Left lung (tissue), 10 donors: Measurements from ENCODE around the gene EXD1. TPM values are rescaled to one million over a fixed set of nuclear protein-coding genes. Genes with fewer than 3 reads are reported as not detected.

Source experiments
- ATAC-seq: fragments of 200-7000 bp; cut with Tn5 transposase; one replicate; pipeline ENCODE4 v1.9.1; 2020; ENCODE audit warnings: moderate library complexity
- DNase-seq, 4 donors: peaks; one replicate each; pipeline ENCODE4 v3.0.0-alpha.2; 2013 to 2020
- H3K27ac ChIP-seq, 2 donors: fragments of 200-600 bp; sonication (generic) in 1 of 2; one replicate each; pipeline versions ENCODE4 v1.5.0 to v1.8.0; 2020 to 2021
- H3K27me3 ChIP-seq, 2 donors: fragments of 200-600 bp; sonication (generic) in 1 of 2; one replicate each; pipeline versions ENCODE4 v1.5.0 to v1.8.0; 2020 to 2021
- H3K36me3 ChIP-seq, 2 donors: fragments of 200-600 bp; sonication (generic) in 1 of 2; one replicate each; pipeline versions ENCODE4 v1.5.0 to v1.8.0; 2020 to 2021
- H3K4me1 ChIP-seq, 2 donors: fragments of 200-600 bp; one replicate each; pipeline ENCODE4 v1.8.0; 2021
- H3K4me3 ChIP-seq, 2 donors: fragments of 200-600 bp; sonication (generic) in 1 of 2; one replicate each; pipeline versions ENCODE4 v1.5.0 to v1.8.0; 2020 to 2021; ENCODE audit warnings: mild to moderate bottlenecking in 1 of 2
- H3K9me3 ChIP-seq, 2 donors: fragments of 200-600 bp; sonication (generic) in 1 of 2; one replicate each; pipeline versions ENCODE4 v1.5.0 to v1.8.0; 2020 to 2021
- CTCF ChIP-seq, 2 donors: fragments of 200-600 bp; sonication (generic) in 1 of 2; IDR thresholded peaks; one replicate each; pipeline versions ENCODE4 v1.5.0 to v1.8.0; 2021; ENCODE audit warnings: antibody characterized with exemption in 2 of 2
- intact Hi-C, 2 donors: fragments of 100-400 bp; cut with DNase I; formaldehyde crosslinking; loops; one replicate each; pipeline versions ENCODE4 v1.11.2 to v1.14.2; 2022
- polyA plus RNA-seq, 6 donors: library from polyadenylated mRNA; unstranded; fragments of 120-200 nt; gene quantifications; one replicate each; pipeline ENCODE4 v1.2.1, GENCODE V29; 2013; ENCODE audit not compliant: insufficient read length in 6 of 6
- total RNA-seq, 2 donors: library from RNA; stranded (reverse); fragmentation: NEBNext Ultra II Directional; extraction: Animal tissue kit (Norgen Biotek cat#: 25700); gene quantifications; one replicate each; pipeline ENCODE4 v1.2.1, GENCODE V29; 2021
- donor health status: DM: no; HTN: yes; CAD: no.
- donor health status: DM: no; HTN: no; CAD: no.

The EXD1 gene
- total and polyA plus RNA-seq, 8 donors: 0.06 TPM; not detected in 7

- Histone ChIP-seq H3K4me1 (peaks cover 0 to 9% of the 10 kb centered on the region in 2 donors), H3K27me3 (no peaks in the 10 kb centered on the region), H3K36me3 (no peaks in the 10 kb centered on the region), H3K9me3 (no peaks in the 10 kb centered on the region), H3K4me3 (no peak overlapping the region), H3K27ac (peak overlapping the region; percentile 4 to 18)
- ATAC-seq (no peak), DNase-seq (no peak)
- TF ChIP-seq CTCF (IDR thresholded peaks at IDR 0.05): no peak
- intact Hi-C loops: no loop called here
Measured at GRCh38 chr15:41161736-41162135, 68.8 kb downstream of the EXD1 start.

DNA sequence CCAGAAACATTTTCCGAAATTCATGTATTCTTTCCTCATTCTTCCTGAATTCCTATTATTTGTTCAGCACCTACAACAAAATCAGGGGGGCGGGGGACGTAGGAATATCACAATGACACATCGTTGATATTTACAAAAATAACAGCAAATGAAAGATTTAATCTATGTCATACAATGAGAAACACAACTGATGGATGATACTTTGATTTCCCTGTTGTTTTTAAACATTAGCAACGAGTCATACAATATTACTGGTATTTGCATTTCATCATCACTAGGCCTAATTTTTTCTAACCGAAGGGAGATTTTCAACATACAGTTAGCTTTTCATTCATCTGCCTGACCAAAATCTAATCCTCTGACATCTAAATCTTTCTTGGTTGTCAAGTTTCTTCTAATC, 69.2 kb downstream of the EXD1 start:
- ATAC-seq (peak; percentile 33), DNase-seq (no peak)
- Histone ChIP-seq H3K27ac (peak overlapping the region; percentile 18 to 80), H3K4me1 (peaks cover 0 to 9% of the 10 kb centered on the region in 2 donors), H3K36me3 (no peaks in the 10 kb centered on the region), H3K4me3 (no peak overlapping the region), H3K9me3 (no peaks in the 10 kb centered on the region), H3K27me3 (no peaks in the 10 kb centered on the region)
- no peak for TF ChIP-seq CTCF (IDR thresholded peaks at IDR 0.05)
- intact Hi-C loops: no loop called here

GRCh38 chr15:41160639-41161315, 69.8 kb downstream of the EXD1 start:
- H3K4me3 ChIP-seq: no peak overlapping the region
- DNase-seq (no peak), ATAC-seq (peak; percentile 57)
- H3K9me3 ChIP-seq: no peaks in the 10 kb centered on the region
- H3K27me3 ChIP-seq: no peaks in the 10 kb centered on the region
- H3K27ac ChIP-seq: peak overlapping the region; percentile 18 to 80
- peaks cover 0 to 9% of the 10 kb centered on the region in 2 donors for H3K4me1 ChIP-seq
- intact Hi-C loops: no loop called here
- TF ChIP-seq CTCF (IDR thresholded peaks at IDR 0.05): no peak
- H3K36me3 ChIP-seq: no peaks in the 10 kb centered on the region

DNA sequence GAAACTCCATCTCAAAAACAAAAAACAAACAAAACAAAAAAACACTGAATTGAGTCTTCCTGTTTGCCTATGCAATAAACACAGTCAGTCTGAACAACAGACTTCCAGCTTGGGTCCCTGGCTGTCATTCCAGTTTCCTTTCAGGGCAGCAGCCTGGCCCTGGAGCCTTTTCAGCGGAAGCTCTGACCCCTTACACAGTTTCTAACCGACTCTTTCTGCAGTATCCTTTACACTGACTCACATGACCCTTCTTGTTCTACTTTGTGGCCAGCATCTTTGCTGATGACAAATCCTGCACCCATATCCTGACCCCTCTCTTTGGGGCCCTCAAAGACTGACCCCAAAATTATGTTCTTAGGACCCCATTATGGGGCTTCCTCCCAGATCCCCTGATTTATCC, 76.1 kb downstream of the EXD1 start:
- intact Hi-C loops: no loop called here
- H3K27me3 ChIP-seq: no peaks in the 10 kb centered on the region
- no peaks in the 10 kb centered on the region for H3K4me1 ChIP-seq
- H3K9me3 ChIP-seq: no peaks in the 10 kb centered on the region
- no peak for ATAC-seq
- H3K27ac ChIP-seq: no peak overlapping the region
- TF ChIP-seq CTCF (IDR thresholded peaks at IDR 0.05): no peak
- no peaks in the 10 kb centered on the region for H3K36me3 ChIP-seq
- DNase-seq: no peak
- no peak overlapping the region for H3K4me3 ChIP-seq

- Histone ChIP-seq H3K27ac (no peak overlapping the region), H3K36me3 (no peaks in the 10 kb centered on the region), H3K4me1 (no peaks in the 10 kb centered on the region), H3K9me3 (no peaks in the 10 kb centered on the region), H3K4me3 (no peak overlapping the region), H3K27me3 (no peaks in the 10 kb centered on the region)
- ATAC-seq (no peak), DNase-seq (no peak)
- intact Hi-C loops: no loop called here
- no peak for TF ChIP-seq CTCF (IDR thresholded peaks at IDR 0.05)
Measured at GRCh38 chr15:41153733-41154132, 76.8 kb downstream of the EXD1 start.
